ENCODE measurements around the gene SNAPC4.

GRCh38 chr9:136416427-136416826 is 16.5 kb upstream of the SNAPC4 start:
- no peak for TF ChIP-seq POLR2AphosphoS5 (IDR thresholded peaks at IDR 0.05; ENCODE audit: low read depth, low read length)
- TF ChIP-seq TAF1 (IDR thresholded peaks at IDR 0.05; ENCODE audit: borderline replicate concordance, insufficient read depth, low read length) = no peak
